A549 (cell line): ENCODE data around the gene MPRIP. TPM values are rescaled to one million over a fixed set of nuclear protein-coding genes. Genes with fewer than 3 reads are reported as not detected.

Source experiments
- ATAC-seq, 2 experiments: fragments of 200-7000 bp in 1 of 2; fragments of >200 bp in 1 of 2; cut with Nextera tagmentation in 1 of 2; cut with Tn5 transposase in 1 of 2; 3 replicates each; pipeline versions ENCODE4 v1.8.0 to v1.9.1; 2018 to 2020; ENCODE audit warnings: mild to moderate bottlenecking in 1 of 2, moderate library complexity in 1 of 2
- CTCF ChIA-PET: fragments of 300-600 bp; sonication (Branson Sonifier 250); formaldehyde crosslinking; extraction: SDS; loops from one replicate; lab custom pipeline; 2021; ENCODE audit warnings: antibody characterized with exemption, inconsistent platforms; lab: Yijun Ruan, JAX
- POLR2A ChIA-PET: fragments of 350-600 bp; formaldehyde crosslinking; extraction: SDS; loops from one replicate; lab custom pipeline; 2021; ENCODE audit warnings: antibody characterized with exemption, inconsistent platforms; lab: Yijun Ruan, JAX
- DNase-seq, 2 experiments: peaks; one replicate each; pipeline versions ENCODE4 v3.0.0 to v3.0.0-alpha.2; 2011 to 2016; ENCODE audit warnings: low read depth in 1 of 2, low spot score in 1 of 2
- FAIRE-seq: peaks from 2 replicates; lab custom pipeline; 2011; peaks lifted over from hg19 to GRCh38; lab: Jason Lieb, UNC
- H3K27ac ChIP-seq, 2 experiments: fragments of >200 bp; sonication (Bioruptor Twin); formaldehyde crosslinking; 3 replicates each; pipeline ENCODE4 v1.5.1; 2016 to 2017
- H3K4me1 ChIP-seq: fragments of >200 bp; sonication (Bioruptor Twin); formaldehyde crosslinking; 3 replicates; pipeline ENCODE4 v1.6.1; 2016
- H3K4me2 ChIP-seq: fragments of >200 bp; sonication (Bioruptor Twin); formaldehyde crosslinking; 3 replicates; pipeline ENCODE4 v1.6.1; 2016
- H3K4me3 ChIP-seq: fragments of >200 bp; sonication (Bioruptor Twin); formaldehyde crosslinking; 3 replicates; pipeline ENCODE4 v1.5.1; 2016
- H3K9me3 ChIP-seq: fragments of >200 bp; sonication (Bioruptor Twin); formaldehyde crosslinking; 3 replicates; pipeline ENCODE4 v1.6.1; 2016
- BCL3 ChIP-seq: fragments of >200 bp; sonication (Bioruptor Twin); formaldehyde crosslinking; IDR thresholded peaks from 3 replicates; pipeline ENCODE4 v1.6.1; 2016
- BHLHE40 ChIP-seq: IDR thresholded peaks from 2 replicates; pipeline ENCODE4 v1.6.1; 2012; ENCODE audit warnings: low read depth, low read length, inconsistent platforms
- CBX2 ChIP-seq: fragments of 200-600 bp; sonication (generic); IDR thresholded peaks from 2 replicates; pipeline ENCODE4 v1.6.1; 2016; ENCODE audit warnings: low read depth, mild to moderate bottlenecking, borderline replicate concordance
- CEBPB ChIP-seq, 2 experiments: fragments of >200 bp in 1 of 2; sonication (Bioruptor Twin) in 1 of 2; formaldehyde crosslinking in 1 of 2; IDR thresholded peaks; 2 replicates each; pipeline ENCODE4 v1.6.1; 2012 to 2016
- CHD4 ChIP-seq: fragments of 200-600 bp; sonication (generic); IDR thresholded peaks from 2 replicates; pipeline ENCODE4 v1.6.1; 2016; ENCODE audit warnings: antibody characterized with exemption, mild to moderate bottlenecking, borderline replicate concordance
- EHF ChIP-seq: fragments of 250-450 bp; sonication (Bioruptor Pico); IDR thresholded peaks from 2 replicates; pipeline ENCODE4 v1.5.0; 2020; ENCODE audit warnings: mild to moderate bottlenecking
- FOSB ChIP-seq: fragments of 250-450 bp; sonication (Bioruptor Pico); IDR thresholded peaks from 2 replicates; pipeline ENCODE4 v1.5.0; 2020; ENCODE audit warnings: mild to moderate bottlenecking, moderate library complexity
- FOSL2 ChIP-seq, 2 experiments: fragments of 450-650 bp in 1 of 2; fragments of >200 bp in 1 of 2; sonication (Bioruptor Twin) in 1 of 2; formaldehyde crosslinking; IDR thresholded peaks; 2 replicates each; pipeline versions ENCODE4 v1.5.0 to v1.6.1; 2016 to 2020; ENCODE audit warnings: mild to moderate bottlenecking in 1 of 2, moderate library complexity in 1 of 2
- FOXS1 ChIP-seq: fragments of 250-450 bp; sonication (Bioruptor Pico); IDR thresholded peaks from 2 replicates; pipeline ENCODE4 v1.5.0; 2020; ENCODE audit warnings: mild to moderate bottlenecking, moderate library complexity
- HEYL ChIP-seq: fragments of 250-450 bp; sonication (Bioruptor Pico); IDR thresholded peaks from 2 replicates; pipeline ENCODE4 v1.8.0; 2021; ENCODE audit warnings: mild to moderate bottlenecking, moderate library complexity
- HOXA7 ChIP-seq: fragments of 250-450 bp; sonication (Bioruptor Pico); IDR thresholded peaks from 2 replicates; pipeline ENCODE4 v1.5.0; 2020; ENCODE audit warnings: mild to moderate bottlenecking, moderate library complexity
- JUN ChIP-seq, 2 experiments: fragments of >200 bp; sonication (Bioruptor Twin); formaldehyde crosslinking; IDR thresholded peaks; 2 replicates in 1 of 2; 3 replicates in 1 of 2; pipeline ENCODE4 v1.6.1; 2016 to 2017
- JUNB ChIP-seq: fragments of >200 bp; sonication (Bioruptor Twin); formaldehyde crosslinking; IDR thresholded peaks from 2 replicates; pipeline ENCODE4 v1.6.1; 2016
- KDM1A ChIP-seq: fragments of 200-600 bp; sonication (generic); IDR thresholded peaks from 2 replicates; pipeline ENCODE4 v1.6.1; 2016; ENCODE audit warnings: low read depth, mild to moderate bottlenecking
- KDM5A ChIP-seq: fragments of 200-600 bp; sonication (generic); IDR thresholded peaks from 2 replicates; pipeline ENCODE4 v1.6.1; 2016; ENCODE audit warnings: antibody characterized with exemption, mild to moderate bottlenecking
- NPAS2 ChIP-seq: fragments of 250-450 bp; sonication (Bioruptor Pico); IDR thresholded peaks from 2 replicates; pipeline ENCODE4 v1.8.0; 2022; ENCODE audit warnings: mild to moderate bottlenecking, moderate library complexity, borderline replicate concordance
- RAD21 ChIP-seq, 2 experiments: fragments of >200 bp in 1 of 2; sonication (Bioruptor Twin) in 1 of 2; formaldehyde crosslinking in 1 of 2; IDR thresholded peaks in 1 of 2; conservative IDR thresholded peaks in 1 of 2; 2 replicates in 1 of 2; 3 replicates in 1 of 2; pipeline ENCODE4 v1.6.1; 2012 to 2018; ENCODE audit warnings: inconsistent platforms in 1 of 2
- REST ChIP-seq: fragments of 200-600 bp; sonication (generic); IDR thresholded peaks from 2 replicates; pipeline ENCODE4 v1.6.1; 2016; ENCODE audit warnings: antibody characterized with exemption, mild to moderate bottlenecking, moderate library complexity
- RFX5 ChIP-seq: fragments of 450-650 bp; IDR thresholded peaks from 2 replicates; pipeline ENCODE4 v1.7.1; 2014; ENCODE audit warnings: antibody characterized with exemption, mild to moderate bottlenecking, moderate library complexity
- RNF2 ChIP-seq: fragments of 200-600 bp; sonication (generic); IDR thresholded peaks from 2 replicates; pipeline ENCODE4 v1.6.1; 2016; ENCODE audit warnings: low read depth, mild to moderate bottlenecking, antibody characterized with exemption, moderate library complexity, borderline replicate concordance
- SREBF2 ChIP-seq: fragments of 450-650 bp; IDR thresholded peaks from 2 replicates; pipeline ENCODE4 v1.6.1; 2014; ENCODE audit warnings: mild to moderate bottlenecking, moderate library complexity
- TFCP2L1 ChIP-seq: fragments of 250-450 bp; sonication (Bioruptor Pico); IDR thresholded peaks from 2 replicates; pipeline ENCODE4 v1.5.0; 2021; ENCODE audit warnings: mild to moderate bottlenecking
- ZC3H11A ChIP-seq: fragments of 450-650 bp; IDR thresholded peaks from 2 replicates; pipeline ENCODE4 v1.6.1; 2014; ENCODE audit warnings: antibody characterized with exemption, mild to moderate bottlenecking
- ZFP36 ChIP-seq: fragments of 450-650 bp; IDR thresholded peaks from 2 replicates; pipeline ENCODE4 v1.6.1; 2014; ENCODE audit warnings: borderline replicate concordance; ENCODE audit not compliant: partially characterized antibody
- ZSCAN20 ChIP-seq: fragments of 250-450 bp; sonication (Bioruptor Pico); IDR thresholded peaks from 2 replicates; pipeline ENCODE4 v1.8.0; 2022; ENCODE audit warnings: mild to moderate bottlenecking, moderate library complexity
- WGBS: methylation state at CpG from one replicate; pipeline ENCODE4 v1.1.6; 2017; ENCODE audit errors: missing lambda C conversion rate; 5-methylcytosine and 5-hydroxymethylcytosine counted together
- polyA plus RNA-seq, 4 experiments: library from polyadenylated mRNA; depleted of rRNA in 3 of 4; stranded (reverse); fragments of >200 nt; fragmentation: RNase III in 1 of 4; extraction: RNeasy Plus Mini Kit Qiagen cat#74134 plus additional on column Dnase treatment in 1 of 4; gene quantifications; 2 replicates in 3 of 4; 3 replicates in 1 of 4; pipeline ENCODE4 v1.2.3, GENCODE V29; 2011 to 2017
- TF ChIP-seq, protein P1 (sequence below): fragments of 450-650 bp; IDR thresholded peaks from 2 replicates; pipeline ENCODE4 v1.6.1; 2014; ENCODE audit warnings: antibody characterized with exemption
- TF ChIP-seq, protein P2 (sequence below): IDR thresholded peaks from 2 replicates; pipeline ENCODE4 v1.6.1; 2012
- TF ChIP-seq, protein P3 (sequence below): fragments of >200 bp; sonication (Bioruptor Twin); formaldehyde crosslinking; IDR thresholded peaks from 3 replicates; pipeline ENCODE4 v1.5.1; 2016

Gene MPRIP
- polyA plus RNA-seq, 2 of the 4 experiments (the other 2 are of a cell fraction) = 147 to 228 TPM

DNA sequence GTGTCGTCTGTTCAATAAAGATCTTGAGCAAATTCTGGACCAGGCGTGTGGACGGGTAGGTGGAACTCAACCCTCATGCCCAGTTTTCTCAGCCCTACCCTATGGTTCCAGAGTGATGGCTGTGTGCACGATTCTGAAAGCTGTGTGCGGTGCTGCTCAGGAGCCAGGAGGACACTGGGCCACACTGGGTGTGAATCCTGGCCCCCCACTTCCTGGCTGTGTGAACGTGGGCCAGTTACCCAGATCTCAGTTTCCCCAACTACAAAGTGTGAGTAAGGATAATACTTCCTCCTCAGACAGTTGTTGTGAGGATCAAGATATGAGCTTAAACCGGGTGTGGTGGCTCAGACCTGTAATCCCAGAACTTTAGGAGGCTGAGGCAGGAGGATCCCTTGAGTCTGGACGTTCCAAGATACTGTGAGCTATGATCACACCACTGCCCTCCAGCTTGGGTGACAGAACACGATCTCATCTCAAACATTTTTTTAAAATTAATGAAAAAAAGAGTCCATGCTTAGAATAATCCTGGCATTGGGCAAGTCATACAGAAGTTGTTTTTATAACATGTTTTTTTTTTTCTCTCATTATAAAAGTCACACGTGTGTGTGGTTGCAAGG, 14.7 kb upstream of the MPRIP start (continued):
- TF ChIP-seq ZSCAN20 (CRISPR knock-in tag) = peak; percentile 51; the same call in 1 of the 2 replicates
- TF ChIP-seq HOXA7 (CRISPR knock-in tag) = peak; percentile 58; the same call in 1 of the 2 replicates
- peak; percentile 70; the same call in 1 of the 2 replicates for TF ChIP-seq NPAS2 (CRISPR knock-in tag)
- no peak for TF ChIP-seq RFX5
- TF ChIP-seq EHF = peak; percentile 89

GRCh38 chr17:17028059-17028877, 14.0 kb upstream of the MPRIP start:
- Histone ChIP-seq H3K4me2 (peak overlapping the region; percentile 90), H3K4me1 (peaks cover 89% of the 10 kb centered on the region), H3K9me3 (no peaks in the 10 kb centered on the region), H3K4me3 (peak overlapping the region; percentile 29), H3K27ac (peak overlapping the region; percentile 94 to 98)
- 6% methylated on average over 11 of the region's 12 CpGs for WGBS
- DNase-seq = peak; percentile 99 to 100
- ChIA-PET POLR2A (interaction anchor here (0.7 to 2.2 kb wide), 7 partner anchors 9 to 56 kb away, joined by 3 to 19 read pairs (median 4); partner anchors contain the start of gene MPRIP), CTCF (interaction anchor here (0.7 to 3.3 kb wide), 14 partner anchors 9 to 908 kb away, joined by 3 to 13 read pairs (median 4); no protein-coding TSS in a partner anchor)
- peak; percentile 90 to 94 for ATAC-seq
- FAIRE-seq = peak; percentile 100
- no peak for TF ChIP-seq KDM1A
- TF ChIP-seq, protein P1, sequence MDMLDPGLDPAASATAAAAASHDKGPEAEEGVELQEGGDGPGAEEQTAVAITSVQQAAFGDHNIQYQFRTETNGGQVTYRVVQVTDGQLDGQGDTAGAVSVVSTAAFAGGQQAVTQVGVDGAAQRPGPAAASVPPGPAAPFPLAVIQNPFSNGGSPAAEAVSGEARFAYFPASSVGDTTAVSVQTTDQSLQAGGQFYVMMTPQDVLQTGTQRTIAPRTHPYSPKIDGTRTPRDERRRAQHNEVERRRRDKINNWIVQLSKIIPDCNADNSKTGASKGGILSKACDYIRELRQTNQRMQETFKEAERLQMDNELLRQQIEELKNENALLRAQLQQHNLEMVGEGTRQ = peak; percentile 80
- TF ChIP-seq HEYL (CRISPR knock-in tag) = no peak; the same call in 1 of the 2 replicates
- peak; percentile 33; the same call in 1 of the 3 replicates for TF ChIP-seq BCL3
- peak; percentile 67; the same call in 1 of the 2 replicates for TF ChIP-seq FOXS1
- TF ChIP-seq ZC3H11A = no peak
- peak; percentile 11 to 43; a peak in 3 of 5 replicates for TF ChIP-seq RAD21 (conservative IDR thresholded peaks at IDR 0.05 in 1 of 2, IDR thresholded peaks at IDR 0.05 in 1 of 2)
- no peak for TF ChIP-seq NPAS2 (CRISPR knock-in tag)
- TF ChIP-seq JUN (IDR thresholded peaks at IDR 0.05) = peak; percentile 81 to 84
- TF ChIP-seq CHD4 = no peak
- 0 out of 2 replicates have a peak, but pooled peaks have one; percentile 11 for TF ChIP-seq FOSB
- TF ChIP-seq REST = no peak
- TF ChIP-seq BHLHE40 = no peak
- no peak for TF ChIP-seq SREBF2
- TF ChIP-seq ZFP36 = no peak
- TF ChIP-seq CBX2 = no peak
- TF ChIP-seq CEBPB (IDR thresholded peaks at IDR 0.05) = peak in 1 of 2 experiments; percentile 58; a peak in 3 of 4 replicates
- no peak; the same call in 1 of the 2 replicates for TF ChIP-seq HOXA7 (CRISPR knock-in tag)
- TF ChIP-seq TFCP2L1 (CRISPR knock-in tag) = peak; percentile 28; the same call in 1 of the 2 replicates
- no peak for TF ChIP-seq FOSL2 (IDR thresholded peaks at IDR 0.05)
- TF ChIP-seq FOSL2 (CRISPR knock-in tag; IDR thresholded peaks at IDR 0.05) = peak; percentile 82
- TF ChIP-seq, protein P2, sequence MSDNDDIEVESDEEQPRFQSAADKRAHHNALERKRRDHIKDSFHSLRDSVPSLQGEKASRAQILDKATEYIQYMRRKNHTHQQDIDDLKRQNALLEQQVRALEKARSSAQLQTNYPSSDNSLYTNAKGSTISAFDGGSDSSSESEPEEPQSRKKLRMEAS = peak; percentile 98
- TF ChIP-seq KDM5A = no peak
- TF ChIP-seq JUNB = no peak
- TF ChIP-seq, protein P3, sequence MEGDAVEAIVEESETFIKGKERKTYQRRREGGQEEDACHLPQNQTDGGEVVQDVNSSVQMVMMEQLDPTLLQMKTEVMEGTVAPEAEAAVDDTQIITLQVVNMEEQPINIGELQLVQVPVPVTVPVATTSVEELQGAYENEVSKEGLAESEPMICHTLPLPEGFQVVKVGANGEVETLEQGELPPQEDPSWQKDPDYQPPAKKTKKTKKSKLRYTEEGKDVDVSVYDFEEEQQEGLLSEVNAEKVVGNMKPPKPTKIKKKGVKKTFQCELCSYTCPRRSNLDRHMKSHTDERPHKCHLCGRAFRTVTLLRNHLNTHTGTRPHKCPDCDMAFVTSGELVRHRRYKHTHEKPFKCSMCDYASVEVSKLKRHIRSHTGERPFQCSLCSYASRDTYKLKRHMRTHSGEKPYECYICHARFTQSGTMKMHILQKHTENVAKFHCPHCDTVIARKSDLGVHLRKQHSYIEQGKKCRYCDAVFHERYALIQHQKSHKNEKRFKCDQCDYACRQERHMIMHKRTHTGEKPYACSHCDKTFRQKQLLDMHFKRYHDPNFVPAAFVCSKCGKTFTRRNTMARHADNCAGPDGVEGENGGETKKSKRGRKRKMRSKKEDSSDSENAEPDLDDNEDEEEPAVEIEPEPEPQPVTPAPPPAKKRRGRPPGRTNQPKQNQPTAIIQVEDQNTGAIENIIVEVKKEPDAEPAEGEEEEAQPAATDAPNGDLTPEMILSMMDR = no peak
- TF ChIP-seq RNF2 = no peak
